GM12891 (cell line): ENCODE data around the gene TBCD.

ENCODE experiments used
- POLR2A ChIP-seq: IDR thresholded peaks from 2 replicates; pipeline ENCODE4 v1.6.1; 2011; ENCODE audit warnings: low read depth, low read length, control low read depth
- POLR2AphosphoS5 ChIP-seq: IDR thresholded peaks from 2 replicates; pipeline ENCODE4 v1.6.1; 2011; ENCODE audit warnings: low read depth, low read length, control low read depth
- SPI1 ChIP-seq: IDR thresholded peaks from 2 replicates; pipeline ENCODE4 v1.6.1; 2011; ENCODE audit warnings: low read depth, low read length, control low read depth

- TF ChIP-seq POLR2A (no peak), POLR2AphosphoS5 (no peak), SPI1 (no peak)
Observed at GRCh38 chr17:82734987-82735866, 16.6 kb upstream of the TBCD start, which contains the start of gene FN3K.
